ENCODE data around the gene POU2F1. TPM values are rescaled to one million over a fixed set of nuclear protein-coding genes. Genes with fewer than 3 reads are reported as not detected.
"Not testable (repeated sequence)": the region's sequence is repeated elsewhere in the genome, so short reads cannot be mapped to it uniquely, and the experiment has no call there.

POU2F1 gene
- total RNA-seq, 2 donors from 2014 or later = 7.7 to 10.9 TPM

- no peaks in the 10 kb centered on the region for H3K36me3 ChIP-seq
- no peaks in the 10 kb centered on the region for H3K27me3 ChIP-seq
- TF ChIP-seq, protein P1, sequence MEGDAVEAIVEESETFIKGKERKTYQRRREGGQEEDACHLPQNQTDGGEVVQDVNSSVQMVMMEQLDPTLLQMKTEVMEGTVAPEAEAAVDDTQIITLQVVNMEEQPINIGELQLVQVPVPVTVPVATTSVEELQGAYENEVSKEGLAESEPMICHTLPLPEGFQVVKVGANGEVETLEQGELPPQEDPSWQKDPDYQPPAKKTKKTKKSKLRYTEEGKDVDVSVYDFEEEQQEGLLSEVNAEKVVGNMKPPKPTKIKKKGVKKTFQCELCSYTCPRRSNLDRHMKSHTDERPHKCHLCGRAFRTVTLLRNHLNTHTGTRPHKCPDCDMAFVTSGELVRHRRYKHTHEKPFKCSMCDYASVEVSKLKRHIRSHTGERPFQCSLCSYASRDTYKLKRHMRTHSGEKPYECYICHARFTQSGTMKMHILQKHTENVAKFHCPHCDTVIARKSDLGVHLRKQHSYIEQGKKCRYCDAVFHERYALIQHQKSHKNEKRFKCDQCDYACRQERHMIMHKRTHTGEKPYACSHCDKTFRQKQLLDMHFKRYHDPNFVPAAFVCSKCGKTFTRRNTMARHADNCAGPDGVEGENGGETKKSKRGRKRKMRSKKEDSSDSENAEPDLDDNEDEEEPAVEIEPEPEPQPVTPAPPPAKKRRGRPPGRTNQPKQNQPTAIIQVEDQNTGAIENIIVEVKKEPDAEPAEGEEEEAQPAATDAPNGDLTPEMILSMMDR (IDR thresholded peaks at IDR 0.05) = no peak
- DNase-seq (ENCODE audit: low spot score) = peak; percentile 66
- H3K27ac ChIP-seq = peak overlapping the region; percentile 96 to 97
- H3K4me1 ChIP-seq = peaks cover 0 to 24% of the 10 kb centered on the region in 2 donors
- no peaks in the 10 kb centered on the region for H3K9me3 ChIP-seq
- H3K4me3 ChIP-seq = peak overlapping the region; percentile 93
Measured at GRCh38 chr1:167221738-167222610, 1.3 kb downstream of the POU2F1 start.

GRCh38 chr1:167223144-167224103 lies 2.7 kb downstream of the POU2F1 start:
- Histone ChIP-seq H3K36me3 (no peaks in the 10 kb centered on the region), H3K27ac (peak overlapping the region; percentile 96 to 97), H3K4me3 (peak overlapping the region in 1 of 2 donors; percentile 93), H3K27me3 (no peaks in the 10 kb centered on the region), H3K9me3 (no peaks in the 10 kb centered on the region), H3K4me1 (peaks cover 0 to 24% of the 10 kb centered on the region in 2 donors)
- TF ChIP-seq, protein P1 (IDR thresholded peaks at IDR 0.05) = no peak
- DNase-seq (ENCODE audit: low spot score) = no peak

GRCh38 chr1:167224734-167225235 lies 4.1 kb downstream of the POU2F1 start:
- H3K27ac ChIP-seq; H3K36me3 ChIP-seq; H3K9me3 ChIP-seq; H3K4me3 ChIP-seq; H3K27me3 ChIP-seq; DNase-seq (ENCODE audit: low spot score): not testable (repeated sequence)
- H3K4me1 ChIP-seq = peaks cover 0 to 29% of the 10 kb centered on the region in 2 donors

GRCh38 chr1:167225920-167226319 lies 5.2 kb downstream of the POU2F1 start:
- TF ChIP-seq, protein P1 (IDR thresholded peaks at IDR 0.05) = no peak
- peaks cover 0 to 29% of the 10 kb centered on the region in 2 donors for H3K4me1 ChIP-seq

GRCh38 chr1:167227934-167228378 lies 7.3 kb downstream of the POU2F1 start:
- Histone ChIP-seq H3K27me3 (no peaks in the 10 kb centered on the region), H3K27ac (no peak overlapping the region), H3K4me1 (peaks cover 0 to 22% of the 10 kb centered on the region in 2 donors), H3K36me3 (no peaks in the 10 kb centered on the region), H3K4me3 (no peak overlapping the region), H3K9me3 (no peaks in the 10 kb centered on the region)
- no peak for DNase-seq (ENCODE audit: low spot score)
- TF ChIP-seq, protein P1 (IDR thresholded peaks at IDR 0.05) = no peak

More at GRCh38 chr1:167225920-167226319, 5.2 kb downstream of the POU2F1 start:
- DNase-seq (ENCODE audit: low spot score) = no peak
- no peaks in the 10 kb centered on the region for H3K9me3 ChIP-seq
- no peaks in the 10 kb centered on the region for H3K27me3 ChIP-seq
- no peak overlapping the region for H3K4me3 ChIP-seq
- no peak overlapping the region for H3K27ac ChIP-seq
- H3K36me3 ChIP-seq = no peaks in the 10 kb centered on the region
